H1 (cell line): Measurements from ENCODE around the gene EPHB1. TPM values are rescaled to one million over a fixed set of nuclear protein-coding genes. Genes with fewer than 3 reads are reported as not detected.

Source experiments
- CTCF ChIA-PET: fragments of 300-600 bp; sonication (Branson Sonifier 250); formaldehyde crosslinking; loops from one replicate; lab custom pipeline; 2021; ENCODE audit not compliant: partially characterized antibody; lab: Charles Lee
- POLR2A ChIA-PET: fragments of 300-600 bp; sonication (Branson Sonifier 250); formaldehyde crosslinking; loops from one replicate; lab custom pipeline; 2021; ENCODE audit warnings: inconsistent platforms; ENCODE audit not compliant: partially characterized antibody; lab: Charles Lee
- DNase-seq, 2 experiments: peaks; one replicate each; pipeline versions ENCODE4 v3.0.0 to v3.0.0-alpha.2; 2010 to 2022; ENCODE audit warnings: low spot score in 2 of 2, low read depth in 1 of 2, mixed read lengths in 1 of 2
- FAIRE-seq: peaks from 2 replicates; lab custom pipeline; 2011; peaks lifted over from hg19 to GRCh38; lab: Jason Lieb, UNC
- H2AFZ ChIP-seq: 2 replicates; pipeline ENCODE4 v1.8.1; 2012; ENCODE audit warnings: low read length, inconsistent platforms
- H2AK5ac ChIP-seq: 2 replicates; pipeline ENCODE4 v1.6.1; 2013; ENCODE audit warnings: low read depth, low read length
- H2BK120ac ChIP-seq: replicated peaks from 2 replicates; pipeline ENCODE3; 2013; ENCODE audit warnings: low read depth, low read length, inconsistent platforms
- H2BK12ac ChIP-seq: 2 replicates; pipeline ENCODE4 v1.6.1; 2013; ENCODE audit warnings: low read depth, low read length
- H2BK15ac ChIP-seq: 2 replicates; pipeline ENCODE4 v1.6.1; 2013; ENCODE audit warnings: low read length
- H2BK20ac ChIP-seq: 2 replicates; pipeline ENCODE4 v1.6.1; 2013; ENCODE audit warnings: low read length
- H2BK5ac ChIP-seq: 2 replicates; pipeline ENCODE4 v1.6.1; 2013; ENCODE audit warnings: low read depth, low read length
- H3K14ac ChIP-seq: 2 replicates; pipeline ENCODE4 v1.6.1; 2013; ENCODE audit warnings: inconsistent platforms; ENCODE audit not compliant: insufficient read length
- H3K18ac ChIP-seq: 2 replicates; pipeline ENCODE4 v1.6.1; 2013; ENCODE audit warnings: low read length; ENCODE audit errors: extremely low read depth
- H3K23ac ChIP-seq: 2 replicates; pipeline ENCODE4 v1.6.1; 2013; ENCODE audit warnings: inconsistent platforms; ENCODE audit not compliant: insufficient read length
- H3K23me2 ChIP-seq: 2 replicates; pipeline ENCODE4 v1.6.1; 2013; ENCODE audit warnings: low read depth, low read length
- H3K27ac ChIP-seq: 2 replicates; pipeline ENCODE4 v1.6.1; 2011; ENCODE audit warnings: low read depth, low read length, inconsistent platforms
- H3K27me3 ChIP-seq, 4 experiments: replicated peaks in 1 of 4; 1 replicate in 1 of 4; 2 replicates in 3 of 4; pipeline versions ENCODE4 v1.6.1 to v1.8.1; 2011 to 2013; ENCODE audit warnings: low read length in 3 of 4, mild to moderate bottlenecking in 3 of 4, inconsistent platforms in 2 of 4, mixed read lengths in 2 of 4, moderate library complexity in 1 of 4; ENCODE audit not compliant: control insufficient read depth in 3 of 4, insufficient read depth in 3 of 4; ENCODE audit errors: extremely low read depth in 1 of 4
- H3K36me3 ChIP-seq, 4 experiments: 2 replicates each; pipeline versions ENCODE4 v1.6.1 to v1.8.1; 2011 to 2013; ENCODE audit warnings: mild to moderate bottlenecking in 4 of 4, low read length in 3 of 4, moderate library complexity in 2 of 4, control low read depth in 1 of 4, inconsistent platforms in 1 of 4; ENCODE audit not compliant: insufficient read depth in 4 of 4, control insufficient read depth in 2 of 4
- H3K4ac ChIP-seq: replicated peaks from 2 replicates; pipeline ENCODE3; 2013; ENCODE audit warnings: low read length, low read depth, mixed read lengths, inconsistent platforms; ENCODE audit not compliant: insufficient read length
- H3K4me1 ChIP-seq, 4 experiments: replicated peaks in 1 of 4; 1 replicate in 1 of 4; 2 replicates in 3 of 4; pipeline versions ENCODE4 v1.6.1 to v1.8.1; 2011 to 2013; ENCODE audit warnings: low read length in 3 of 4, inconsistent platforms in 2 of 4, mixed read lengths in 1 of 4; ENCODE audit not compliant: insufficient read depth in 4 of 4, control insufficient read depth in 3 of 4
- H3K4me2 ChIP-seq, 2 experiments: 2 replicates each; pipeline versions ENCODE4 v1.6.1 to v1.8.1; 2011 to 2013; ENCODE audit warnings: low read depth in 2 of 2, low read length in 2 of 2, control low read depth in 1 of 2, inconsistent platforms in 1 of 2, mild to moderate bottlenecking in 1 of 2; ENCODE audit not compliant: insufficient read depth in 1 of 2
- H3K4me3 ChIP-seq, 4 experiments: fragments of 200-600, 300-600 bp in 1 of 4; sonication (generic), shearing (Covaris generic), sonication (Bioruptor Twin) in 1 of 4; 2 replicates each; pipeline versions ENCODE4 v1.5.1 to v1.8.1; 2011 to 2016; ENCODE audit warnings: low read length in 4 of 4, low read depth in 3 of 4, control low read depth in 2 of 4, inconsistent platforms in 2 of 4, mild to moderate bottlenecking in 2 of 4, mixed read lengths in 1 of 4, moderate library complexity in 1 of 4; ENCODE audit not compliant: insufficient read depth in 2 of 4; ENCODE audit errors: extremely low read depth in 1 of 4
- H3K56ac ChIP-seq: replicated peaks from 2 replicates; pipeline ENCODE3; 2013; ENCODE audit warnings: low read depth, mild to moderate bottlenecking, mixed read lengths, low read length, inconsistent platforms; ENCODE audit not compliant: insufficient read length
- H3K79me1 ChIP-seq: 2 replicates; pipeline ENCODE4 v1.6.1; 2013; ENCODE audit warnings: low read depth, low read length, control low read depth
- H3K79me2 ChIP-seq, 2 experiments: 2 replicates each; pipeline versions ENCODE4 v1.6.1 to v1.8.1; 2012 to 2013; ENCODE audit warnings: low read length in 2 of 2, mild to moderate bottlenecking in 2 of 2, inconsistent platforms in 1 of 2; ENCODE audit not compliant: insufficient read depth in 2 of 2, control insufficient read depth in 1 of 2
- H3K9ac ChIP-seq, 4 experiments: replicated peaks in 1 of 4; 1 replicate in 1 of 4; 2 replicates in 3 of 4; pipeline versions ENCODE4 v1.6.1 to v1.8.1; 2011 to 2013; ENCODE audit warnings: low read depth in 3 of 4, low read length in 3 of 4, control low read depth in 2 of 4, mild to moderate bottlenecking in 2 of 4, moderate library complexity in 2 of 4, inconsistent platforms in 1 of 4; ENCODE audit errors: extremely low read depth in 1 of 4
- H3K9me3 ChIP-seq, 2 experiments: 2 replicates each; pipeline versions ENCODE4 v1.6.1 to v1.8.1; 2012 to 2013; ENCODE audit warnings: mild to moderate bottlenecking in 2 of 2, moderate library complexity in 2 of 2, control low read depth in 1 of 2, inconsistent platforms in 1 of 2, low read depth in 1 of 2, low read length in 1 of 2, mixed read lengths in 1 of 2; ENCODE audit not compliant: insufficient read depth in 2 of 2
- H4K20me1 ChIP-seq, 2 experiments: replicated peaks in 1 of 2; 2 replicates each; pipeline versions ENCODE3 to v1.8.1; 2011 to 2013; ENCODE audit warnings: inconsistent platforms in 2 of 2, low read length in 2 of 2, mild to moderate bottlenecking in 1 of 2; ENCODE audit not compliant: insufficient read depth in 2 of 2, control insufficient read depth in 1 of 2
- H4K5ac ChIP-seq: 2 replicates; pipeline ENCODE4 v1.6.1; 2013; ENCODE audit warnings: low read length, low read depth, mixed read lengths, inconsistent platforms; ENCODE audit not compliant: insufficient read length
- H4K8ac ChIP-seq: 2 replicates; pipeline ENCODE4 v1.8.0; 2013; ENCODE audit warnings: mild to moderate bottlenecking, moderate library complexity, low read length, inconsistent platforms; ENCODE audit not compliant: insufficient read depth; ENCODE audit errors: extremely low read depth
- H4K91ac ChIP-seq: replicated peaks from 2 replicates; pipeline ENCODE3; 2013; ENCODE audit warnings: low read length, mixed read lengths, inconsistent platforms; ENCODE audit not compliant: insufficient read length
- ASH2L ChIP-seq: fragments of 200-600, 300-600 bp; sonication (generic); IDR thresholded peaks from one replicate; pipeline ENCODE4 v1.7.1; 2017; ENCODE audit warnings: low read length
- ATF2 ChIP-seq: IDR thresholded peaks from 2 replicates; pipeline ENCODE4 v1.6.1; 2012; ENCODE audit warnings: low read length, inconsistent platforms
- CTBP2 ChIP-seq: IDR thresholded peaks from 2 replicates; pipeline ENCODE4 v1.7.0; 2011; ENCODE audit warnings: borderline replicate concordance, mild to moderate bottlenecking, moderate library complexity, mixed read lengths, low read length; ENCODE audit not compliant: insufficient read depth, insufficient read length
- CTCF ChIP-seq, 3 experiments: IDR thresholded peaks; 1 replicate in 2 of 3; 2 replicates in 1 of 3; pipeline versions ENCODE4 v1.5.1 to v1.6.1; 2011; ENCODE audit warnings: low read length in 3 of 3, mild to moderate bottlenecking in 3 of 3, inconsistent platforms in 2 of 3, low read depth in 1 of 3, moderate library complexity in 1 of 3; ENCODE audit not compliant: insufficient read depth in 1 of 3; ENCODE audit errors: control extremely low read depth in 1 of 3
- JUND ChIP-seq: IDR thresholded peaks from 2 replicates; pipeline ENCODE4 v1.6.1; 2011; ENCODE audit warnings: mild to moderate bottlenecking, improper control_type of control experiment, low read length
- RNF2 ChIP-seq: fragments of 200-900, 300-1000 bp; sonication (generic); IDR thresholded peaks from 2 replicates; pipeline ENCODE4 v1.7.1; 2016; ENCODE audit warnings: borderline replicate concordance, low read depth, mild to moderate bottlenecking, antibody characterized with exemption, low read length; ENCODE audit not compliant: poor library complexity, severe bottlenecking; ENCODE audit errors: missing control alignments
- SAP30 ChIP-seq: fragments of 300-600 bp; sonication (generic); IDR thresholded peaks from 2 replicates; pipeline ENCODE4 v1.7.1; 2012; ENCODE audit warnings: low read length, moderate library complexity, mild to moderate bottlenecking, inconsistent platforms; ENCODE audit not compliant: insufficient read depth, insufficient replicate concordance
- TBP ChIP-seq: IDR thresholded peaks from 2 replicates; pipeline ENCODE4 v1.6.1; 2011; ENCODE audit warnings: low read depth, low read length, improper control_type of control experiment
- ZNF274 ChIP-seq: IDR thresholded peaks from 2 replicates; pipeline ENCODE4 v1.7.0; 2012; ENCODE audit warnings: low read length, borderline replicate concordance; ENCODE audit errors: extremely low read depth
- WGBS, 2 experiments: shearing (Covaris generic) in 1 of 2; methylation state at CpG; one replicate each; pipeline versions ENCODE4 v1.1.6 to v1.1.7; 2013 to 2015; ENCODE audit warnings: low lambda C conversion rate in 2 of 2, mixed read lengths in 2 of 2, inconsistent platforms in 1 of 2, low coverage in 1 of 2, missing lambda C conversion rate in 1 of 2; ENCODE audit not compliant: insufficient replicate concordance in 2 of 2, insufficient coverage in 1 of 2, insufficient read length in 1 of 2; ENCODE audit errors: extremely low coverage in 1 of 2, missing lambda C conversion rate in 1 of 2; 5-methylcytosine and 5-hydroxymethylcytosine counted together
- polyA plus RNA-seq, 7 experiments: library from polyadenylated mRNA; depleted of rRNA in 3 of 7; stranded (reverse) in 5 of 7; unstranded in 2 of 7; fragments of >200 nt in 5 of 7; fragments of 200-250 nt in 2 of 7; gene quantifications; 1 replicate in 5 of 7; 2 replicates in 1 of 7; 4 replicates in 1 of 7; pipeline versions ENCODE4 v1.2.1 to v1.2.3, GENCODE V29; 2011 to 2013; ENCODE audit warnings: missing spikeins in 2 of 7, mixed read lengths in 2 of 7
- total RNA-seq: library from RNA; stranded (reverse); fragmentation: NEBNext Ultra II Directional; extraction: Animal tissue kit (Norgen Biotek cat#: 25700); gene quantifications from 2 replicates; pipeline ENCODE4 v1.2.1, GENCODE V29; 2021

The EPHB1 gene
- total and polyA plus RNA-seq, 2 of the 8 experiments (the other 6 are each of a cell fraction or from before 2014, with no cell fraction given) = 3.5 to 5.9 TPM

GRCh38 chr3:134927599-134927998, 132.5 kb downstream of the EPHB1 start:
- H3K18ac ChIP-seq = no peak overlapping the region
- no peak overlapping the region for H2BK20ac ChIP-seq
- no peaks in the 10 kb centered on the region for H3K23me2 ChIP-seq
- WGBS, 2 experiments = 81% methylated on average over 1 of the region's 1 CpG; no CpG with 5 or more reads in 1 of the 2 experiments
- no peak overlapping the region for H2BK12ac ChIP-seq
- no peaks in the 10 kb centered on the region for H3K36me3 ChIP-seq
- no peaks in the 10 kb centered on the region for H3K79me1 ChIP-seq
- H3K14ac ChIP-seq = no peak overlapping the region
- H3K27me3 ChIP-seq = peaks cover 0 to 2% (median 0%) of the 10 kb centered on the region in 4 experiments; a peak in 1 of 7 replicates
- H4K20me1 ChIP-seq = no peaks in the 10 kb centered on the region
- peaks cover 2 to 7% of the 10 kb centered on the region in 2 experiments; a peak in 3 of 4 replicates for H3K9me3 ChIP-seq
- H3K4me1 ChIP-seq = peaks cover 4 to 13% (median 8%) of the 10 kb centered on the region in 4 experiments; a peak in 5 of 7 replicates
- POLR2A ChIA-PET = no interaction called here
- H2AK5ac ChIP-seq = no peak overlapping the region
- DNase-seq (no peak), FAIRE-seq (no peak)
- no peak overlapping the region for H2AFZ ChIP-seq
- H3K4me2 ChIP-seq = no peak overlapping the region
- H3K79me2 ChIP-seq = no peaks in the 10 kb centered on the region
- no peak overlapping the region for H3K56ac ChIP-seq
- H3K4ac ChIP-seq = no peak overlapping the region
- no peak overlapping the region for H4K5ac ChIP-seq
- H2BK5ac ChIP-seq = no peak overlapping the region
- no peak overlapping the region for H3K23ac ChIP-seq
- CTCF ChIA-PET = interaction anchor here (0.6 kb wide), 1 partner anchor 965 kb away, joined by 3 read pairs; no protein-coding TSS in a partner anchor
- H2BK15ac ChIP-seq = no peak overlapping the region
- H3K27ac ChIP-seq = no peak overlapping the region
- H4K8ac ChIP-seq = no peak overlapping the region
- no peak overlapping the region for H3K9ac ChIP-seq
- H3K4me3 ChIP-seq = no peak overlapping the region
- no peak overlapping the region for H2BK120ac ChIP-seq
- no peak overlapping the region for H4K91ac ChIP-seq
- TF ChIP-seq CTCF (IDR thresholded peaks at IDR 0.05; ENCODE audit: control extremely low read depth in 1 of 3, insufficient read depth in 1 of 3, low read depth in 1 of 3, low read length in 3 of 3) = no peak
- no peak for TF ChIP-seq ASH2L
- no peak for TF ChIP-seq JUND
- TF ChIP-seq ZNF274 = no peak
- TF ChIP-seq TBP = no peak
- no peak for TF ChIP-seq RNF2
- no peak for TF ChIP-seq CTBP2
- no peak for TF ChIP-seq SAP30
- no peak for TF ChIP-seq ATF2
